ENCODE measurements around the gene EIF2B2.

GRCh38 chr14:75060420-75060819 is 57.7 kb downstream of the EIF2B2 start:
- TF ChIP-seq, protein P1, sequence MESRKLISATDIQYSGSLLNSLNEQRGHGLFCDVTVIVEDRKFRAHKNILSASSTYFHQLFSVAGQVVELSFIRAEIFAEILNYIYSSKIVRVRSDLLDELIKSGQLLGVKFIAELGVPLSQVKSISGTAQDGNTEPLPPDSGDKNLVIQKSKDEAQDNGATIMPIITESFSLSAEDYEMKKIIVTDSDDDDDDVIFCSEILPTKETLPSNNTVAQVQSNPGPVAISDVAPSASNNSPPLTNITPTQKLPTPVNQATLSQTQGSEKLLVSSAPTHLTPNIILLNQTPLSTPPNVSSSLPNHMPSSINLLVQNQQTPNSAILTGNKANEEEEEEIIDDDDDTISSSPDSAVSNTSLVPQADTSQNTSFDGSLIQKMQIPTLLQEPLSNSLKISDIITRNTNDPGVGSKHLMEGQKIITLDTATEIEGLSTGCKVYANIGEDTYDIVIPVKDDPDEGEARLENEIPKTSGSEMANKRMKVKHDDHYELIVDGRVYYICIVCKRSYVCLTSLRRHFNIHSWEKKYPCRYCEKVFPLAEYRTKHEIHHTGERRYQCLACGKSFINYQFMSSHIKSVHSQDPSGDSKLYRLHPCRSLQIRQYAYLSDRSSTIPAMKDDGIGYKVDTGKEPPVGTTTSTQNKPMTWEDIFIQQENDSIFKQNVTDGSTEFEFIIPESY (IDR thresholded peaks at IDR 0.05; ENCODE audit: borderline replicate concordance, low read depth), result no peak
- TF ChIP-seq, protein P2, sequence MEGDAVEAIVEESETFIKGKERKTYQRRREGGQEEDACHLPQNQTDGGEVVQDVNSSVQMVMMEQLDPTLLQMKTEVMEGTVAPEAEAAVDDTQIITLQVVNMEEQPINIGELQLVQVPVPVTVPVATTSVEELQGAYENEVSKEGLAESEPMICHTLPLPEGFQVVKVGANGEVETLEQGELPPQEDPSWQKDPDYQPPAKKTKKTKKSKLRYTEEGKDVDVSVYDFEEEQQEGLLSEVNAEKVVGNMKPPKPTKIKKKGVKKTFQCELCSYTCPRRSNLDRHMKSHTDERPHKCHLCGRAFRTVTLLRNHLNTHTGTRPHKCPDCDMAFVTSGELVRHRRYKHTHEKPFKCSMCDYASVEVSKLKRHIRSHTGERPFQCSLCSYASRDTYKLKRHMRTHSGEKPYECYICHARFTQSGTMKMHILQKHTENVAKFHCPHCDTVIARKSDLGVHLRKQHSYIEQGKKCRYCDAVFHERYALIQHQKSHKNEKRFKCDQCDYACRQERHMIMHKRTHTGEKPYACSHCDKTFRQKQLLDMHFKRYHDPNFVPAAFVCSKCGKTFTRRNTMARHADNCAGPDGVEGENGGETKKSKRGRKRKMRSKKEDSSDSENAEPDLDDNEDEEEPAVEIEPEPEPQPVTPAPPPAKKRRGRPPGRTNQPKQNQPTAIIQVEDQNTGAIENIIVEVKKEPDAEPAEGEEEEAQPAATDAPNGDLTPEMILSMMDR (IDR thresholded peaks at IDR 0.05), result no peak
- TF ChIP-seq TAF1 (IDR thresholded peaks at IDR 0.05; ENCODE audit: borderline replicate concordance, low read depth, low read length) (no peak), EZH2phosphoT487 (IDR thresholded peaks at IDR 0.05; ENCODE audit: borderline replicate concordance, low read depth) (no peak), FOXM1 (IDR thresholded peaks at IDR 0.05; ENCODE audit: low read depth) (no peak), RAD21 (IDR thresholded peaks at IDR 0.05; ENCODE audit: low read length) (no peak), USF2 (IDR thresholded peaks at IDR 0.05; ENCODE audit: borderline replicate concordance, low read depth, low read length) (no peak), RFX5 (IDR thresholded peaks at IDR 0.05; ENCODE audit: low read length) (no peak), MXI1 (IDR thresholded peaks at IDR 0.05; ENCODE audit: low read depth, low read length) (no peak), POLR2AphosphoS5 (IDR thresholded peaks at IDR 0.05; ENCODE audit: low read depth, low read length) (no peak), YY1 (IDR thresholded peaks at IDR 0.05; ENCODE audit: low read depth) (no peak)
- TF ChIP-seq, protein P3, sequence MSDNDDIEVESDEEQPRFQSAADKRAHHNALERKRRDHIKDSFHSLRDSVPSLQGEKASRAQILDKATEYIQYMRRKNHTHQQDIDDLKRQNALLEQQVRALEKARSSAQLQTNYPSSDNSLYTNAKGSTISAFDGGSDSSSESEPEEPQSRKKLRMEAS (IDR thresholded peaks at IDR 0.05; ENCODE audit: low read depth), result no peak

Measured in SK-N-SH (cell line).